Left renal pelvis (tissue), 4 donors: ENCODE results near the gene ALKBH7. TPM values are rescaled to one million over a fixed set of nuclear protein-coding genes. Genes with fewer than 3 reads are reported as not detected.
"Not testable (repeated sequence)": the region's sequence is repeated elsewhere in the genome, so short reads cannot be mapped to it uniquely, and the experiment has no call there.

Experiments
- DNase-seq, 4 donors: peaks; one replicate each; pipeline ENCODE4 v3.0.0-alpha.2; 2013; ENCODE audit warnings: low read depth in 4 of 4, low spot score in 3 of 4
- polyA plus RNA-seq, 4 donors: library from polyadenylated mRNA; unstranded; fragments of 120-200 nt; gene quantifications; one replicate each; pipeline ENCODE4 v1.2.1, GENCODE V29; 2013; ENCODE audit not compliant: insufficient read length in 4 of 4

Gene ALKBH7
- polyA plus RNA-seq, 4 donors, result 40.0 to 91.4 (median 43.3) TPM

DNA sequence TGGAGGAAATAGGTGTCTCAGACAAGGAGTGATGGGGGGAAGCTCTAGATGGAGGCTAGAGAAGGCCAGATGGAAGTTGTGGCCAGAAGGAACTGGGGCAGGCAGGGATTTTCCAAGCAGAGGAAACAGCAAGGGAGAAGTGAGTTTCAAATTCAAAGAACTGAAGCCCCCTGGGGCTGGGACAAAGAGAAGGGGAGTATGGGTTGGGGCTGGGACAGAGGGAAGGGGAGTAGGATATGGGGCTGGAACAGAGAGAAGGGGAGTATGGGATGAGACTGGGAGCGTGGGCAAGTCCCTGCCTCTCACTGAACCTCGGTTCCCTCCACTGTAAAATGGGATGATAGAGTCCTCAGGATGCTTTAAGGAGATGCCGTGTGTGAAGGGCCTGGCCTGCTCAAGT lies 22.2 kb downstream of the ALKBH7 start:
- DNase-seq, result no peak

DNA sequence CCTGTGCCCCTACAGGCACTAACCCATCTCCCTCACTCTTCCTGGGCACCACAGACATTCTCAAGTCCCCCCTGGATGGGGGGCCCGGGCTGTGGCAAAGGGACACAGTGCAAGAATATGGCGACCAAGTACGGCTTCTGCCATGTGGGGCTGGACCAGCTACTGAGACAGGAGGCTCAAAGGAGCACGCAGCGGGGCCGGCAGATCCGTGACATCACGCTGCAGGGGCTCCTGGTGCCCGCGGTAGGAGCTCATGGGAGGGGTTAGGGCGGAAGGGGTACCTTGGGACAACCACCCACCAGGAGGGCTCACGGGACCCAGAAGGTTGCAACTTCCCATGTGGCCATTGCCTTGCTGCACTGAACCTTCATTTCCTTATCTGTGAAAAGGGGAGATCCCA lies 23.7 kb downstream of the ALKBH7 start:
- no peak for DNase-seq

DNA sequence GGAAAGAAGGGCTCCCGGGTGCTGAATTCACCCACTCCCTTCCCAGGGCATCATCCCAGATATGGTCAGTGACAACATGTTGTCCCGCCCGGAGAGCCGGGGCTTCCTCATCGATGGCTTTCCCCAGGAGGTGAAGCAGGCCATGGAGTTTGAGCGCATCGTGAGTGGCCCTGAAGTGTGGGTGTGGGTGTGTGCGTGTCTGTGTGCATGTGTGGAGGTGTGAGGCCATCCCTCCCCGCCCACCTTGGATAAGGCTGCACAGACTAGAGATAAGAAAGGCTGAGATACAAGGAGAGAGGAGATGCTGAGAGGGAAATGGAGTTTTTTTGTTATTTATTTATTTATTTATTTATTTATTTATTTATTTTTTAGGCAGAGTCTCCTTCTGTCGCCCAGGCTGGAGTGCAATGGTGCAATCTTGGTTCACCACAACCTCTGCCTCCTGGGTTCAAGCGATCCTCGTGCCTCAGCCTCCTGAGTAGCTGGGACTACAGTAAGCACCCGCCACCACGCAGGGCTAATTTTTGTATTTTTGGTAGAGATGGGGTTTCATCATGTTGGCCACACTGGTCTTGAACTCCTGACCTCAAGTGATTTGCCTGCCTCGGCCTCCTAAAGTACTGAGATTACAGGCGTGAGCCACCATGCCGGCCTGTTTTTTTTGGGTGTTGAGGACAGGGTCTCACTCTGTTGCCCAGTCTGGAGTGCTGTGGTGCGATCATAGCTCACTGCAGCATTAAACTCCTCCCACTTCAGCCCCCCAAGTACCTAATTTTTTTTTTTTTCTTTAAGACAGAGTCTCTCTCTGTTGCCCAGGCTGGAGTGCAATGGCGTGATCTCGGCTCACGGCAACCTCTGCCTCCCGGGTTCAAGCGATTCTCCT lies 27.7 kb downstream of the ALKBH7 start:
- not testable (repeated sequence) for DNase-seq

DNA sequence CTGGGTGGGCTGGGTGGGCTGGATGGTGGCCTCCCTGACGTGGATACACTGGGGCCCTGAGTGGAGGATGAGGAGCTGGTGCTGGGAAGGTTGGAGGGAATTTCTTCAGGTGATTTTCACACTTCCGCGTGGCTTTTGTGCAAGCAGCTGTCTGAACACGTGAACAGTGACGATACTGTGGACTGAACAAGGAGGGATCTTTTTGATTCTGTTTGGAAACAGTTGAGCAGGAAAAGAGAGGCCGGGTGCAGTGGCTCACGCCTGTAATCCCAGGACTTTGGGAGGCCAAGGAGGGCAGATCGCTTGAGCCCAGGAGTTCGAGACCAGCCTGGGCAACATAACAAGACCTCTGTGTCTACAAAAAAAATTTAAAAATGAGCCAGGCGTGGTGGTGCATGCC lies 29.5 kb downstream of the ALKBH7 start:
- DNase-seq, result no peak

GRCh38 chr19:6402837-6403608 lies 30.4 kb downstream of the ALKBH7 start:
- DNase-seq, result no peak

GRCh38 chr19:6406401-6406800 lies 33.8 kb downstream of the ALKBH7 start:
- DNase-seq, result no peak

DNA sequence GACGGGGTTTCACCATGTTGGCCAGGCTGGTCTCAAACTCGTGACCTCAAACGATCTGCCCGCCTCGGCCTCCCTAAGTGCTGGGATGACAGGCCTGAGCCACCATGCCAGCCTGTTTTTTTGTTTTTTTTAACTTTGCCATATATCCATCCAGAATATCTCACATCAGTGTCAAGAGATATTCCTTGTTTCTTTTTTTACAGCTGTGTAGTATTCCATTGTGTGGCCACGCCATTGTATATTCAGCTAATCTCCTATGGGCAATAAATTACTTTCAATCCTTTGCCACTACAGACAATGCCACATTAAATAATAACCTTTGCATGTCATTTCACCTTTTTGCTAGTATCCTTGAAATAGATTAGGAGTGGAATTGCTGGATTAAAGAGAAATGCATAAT lies 36.8 kb downstream of the ALKBH7 start:
- no peak for DNase-seq

DNA sequence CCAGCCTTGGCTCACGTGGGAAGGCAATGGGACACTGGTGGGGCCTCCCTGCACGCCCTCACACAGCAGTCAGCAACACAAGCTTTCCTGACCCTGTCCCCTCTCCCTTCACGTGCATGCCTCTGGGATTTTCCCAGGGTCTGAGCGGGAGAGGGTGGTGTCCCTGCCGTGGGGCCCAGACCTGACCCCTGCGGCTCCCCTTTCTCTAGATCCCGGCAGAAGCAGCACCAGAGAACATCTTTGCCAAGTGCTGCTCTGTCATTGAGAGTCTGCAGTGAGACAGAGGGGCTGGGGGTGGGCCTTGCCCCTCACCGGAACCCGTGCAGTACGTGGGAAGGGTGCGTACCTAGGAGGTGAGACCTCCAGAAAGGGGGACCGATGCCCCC lies 39.5 kb downstream of the ALKBH7 start:
- DNase-seq, result no peak

- DNase-seq, result no peak
These were observed 40.0 kb downstream of the ALKBH7 start for GRCh38 chr19:6412447-6413091.

GRCh38 chr19:6413291-6413690 lies 40.7 kb downstream of the ALKBH7 start:
- DNase-seq, result no peak

DNA sequence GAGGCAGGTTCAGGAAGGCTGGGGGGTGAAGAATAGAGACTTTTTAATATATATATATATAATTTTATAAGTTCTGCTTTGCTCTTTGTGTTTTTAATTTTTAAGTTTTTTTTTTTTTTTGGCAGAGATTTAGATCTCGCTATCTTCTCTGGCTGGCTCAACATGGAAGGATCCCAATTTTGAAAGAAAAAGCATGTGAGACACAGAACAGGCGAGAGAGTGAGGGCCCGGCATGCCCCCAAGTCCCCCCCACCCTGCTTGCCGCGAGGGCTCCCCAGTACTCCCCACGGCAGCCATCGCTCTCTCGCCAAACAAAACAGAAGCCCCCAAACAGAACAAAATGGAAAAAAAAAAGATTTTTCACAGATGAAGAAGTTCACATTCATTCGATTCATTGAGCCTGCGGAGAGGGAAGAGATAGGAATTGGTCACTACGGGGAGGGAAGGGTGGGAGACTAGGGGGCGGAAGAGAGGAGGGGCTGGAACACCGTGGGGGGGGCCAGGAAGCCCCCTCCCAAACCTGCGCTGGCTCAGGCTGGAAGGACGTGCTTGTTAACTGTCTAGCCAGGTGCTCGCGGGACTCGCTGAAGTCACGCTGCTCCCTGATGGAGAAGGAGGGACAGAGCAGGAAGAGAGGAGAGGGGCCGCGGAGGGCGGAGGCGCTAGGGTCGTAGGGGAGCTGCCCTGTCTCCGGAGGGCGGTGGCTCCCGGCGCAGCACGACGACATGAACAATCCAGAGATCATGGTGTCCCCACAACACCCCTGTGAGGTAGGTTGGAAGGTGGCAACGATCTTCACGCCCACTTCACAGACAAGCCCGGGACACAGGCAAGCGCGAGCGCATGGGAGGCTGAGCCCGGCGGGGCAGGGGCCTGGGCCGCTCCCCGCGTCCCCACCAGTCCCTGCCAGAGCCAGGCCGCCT lies 41.4 kb downstream of the ALKBH7 start:
- no peak for DNase-seq

GRCh38 chr19:6414793-6415590 lies 42.4 kb downstream of the ALKBH7 start:
- no peak for DNase-seq

GRCh38 chr19:6415591-6416190 lies 43.1 kb downstream of the ALKBH7 start:
- DNase-seq, result no peak

GRCh38 chr19:6416658-6417405 lies 44.2 kb downstream of the ALKBH7 start:
- DNase-seq, result no peak

DNA sequence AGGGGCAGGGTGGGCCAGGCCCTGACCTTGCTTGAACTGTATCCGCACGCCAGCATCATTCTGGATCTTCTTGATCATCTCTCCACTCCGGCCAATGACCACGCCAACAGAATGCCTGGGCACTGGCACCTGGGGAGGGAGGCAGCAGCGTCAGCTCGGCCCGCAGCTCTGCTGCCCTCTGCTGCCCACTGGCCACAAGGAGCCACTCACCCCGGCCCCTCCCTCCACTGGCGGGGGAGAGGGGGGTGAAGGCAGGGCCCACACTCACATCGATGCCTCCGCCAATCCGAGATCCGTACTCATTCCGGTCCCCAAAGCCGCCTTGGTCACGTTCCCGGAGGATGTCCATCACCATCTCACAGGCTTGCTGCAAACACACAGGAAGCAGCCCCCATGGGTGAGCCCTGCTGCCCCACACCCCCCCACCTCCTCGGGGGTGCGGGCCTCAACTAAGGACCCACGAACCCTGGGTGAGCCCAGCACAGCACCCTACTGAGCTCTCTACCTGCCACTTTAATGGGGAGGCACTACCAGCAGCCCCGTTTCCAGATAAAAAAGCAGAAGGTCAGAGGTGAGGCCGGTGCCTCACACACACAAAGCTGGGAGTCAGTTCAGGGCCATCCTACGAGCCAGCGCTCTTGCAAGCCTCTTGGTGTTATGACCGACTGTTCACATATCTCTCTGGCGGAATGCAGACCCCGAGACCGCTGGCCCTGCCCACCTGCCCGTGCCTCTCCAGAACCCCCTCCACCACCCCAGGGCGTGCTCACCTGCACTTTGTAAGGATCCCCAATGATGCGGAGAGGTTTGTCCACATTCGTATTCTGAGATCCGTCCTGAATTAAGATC lies 45.3 kb downstream of the ALKBH7 start:
- no peak for DNase-seq

- DNase-seq, result no peak
These were observed 46.0 kb downstream of the ALKBH7 start for GRCh38 chr19:6418562-6418932.
